ENCODE data around the gene TMIGD1. TPM values are rescaled to one million over a fixed set of nuclear protein-coding genes. Genes with fewer than 3 reads are reported as not detected.

TMIGD1 gene
- polyA plus RNA-seq, 1 donor (not counting 4 experiments of a cell fraction or from before 2014, with no cell fraction given) = not detected

DNA sequence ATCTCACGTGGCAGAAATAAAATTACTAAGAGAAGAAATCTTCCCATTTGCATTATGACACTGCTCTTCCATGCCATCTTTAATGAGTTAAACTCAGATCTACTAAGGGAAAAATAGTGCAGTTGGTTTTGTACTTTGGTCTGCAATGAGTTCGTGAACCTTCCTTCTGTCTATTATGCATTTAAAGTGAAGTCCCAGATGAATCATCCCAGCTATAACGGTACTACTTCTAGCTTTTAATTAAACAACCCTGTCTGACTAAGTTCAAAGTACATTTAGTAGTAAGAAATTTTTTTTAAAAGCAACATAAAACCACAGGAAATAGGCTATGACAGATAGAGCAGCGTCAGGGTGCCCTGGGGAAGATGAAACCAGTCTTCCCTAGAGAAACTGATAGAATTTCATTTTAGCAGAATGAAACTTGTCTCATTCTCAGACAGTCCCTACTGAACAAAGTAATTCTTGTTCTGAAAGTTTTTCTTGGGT, 1.8 kb downstream of the TMIGD1 start:
- dilution Hi-C loops (cut with MboI; ENCODE audit: extremely low pct_ligation_motif_present, low sequenced_read_pairs) = no loop called here
- H3K4me2 ChIP-seq (ENCODE audit: control insufficient read depth, extremely low read depth, insufficient read depth, low read depth, low read length) = peak overlapping the region; percentile 51
- DNase-seq (ENCODE audit: low read depth, low spot score) (no peak), FAIRE-seq (no peak)
- peaks cover 6% of the 10 kb centered on the region for H3K27me3 ChIP-seq (ENCODE audit: control insufficient read depth, extremely low read depth, insufficient read depth, low read length)
- no peaks in the 10 kb centered on the region for H4K20me1 ChIP-seq (ENCODE audit: control insufficient read depth, extremely low read depth, insufficient read depth, low read length)
- H3K4me1 ChIP-seq (ENCODE audit: control insufficient read depth, extremely low read depth, insufficient read depth, low read length) = peaks cover 29% of the 10 kb centered on the region
- H3K79me2 ChIP-seq (ENCODE audit: control insufficient read depth, insufficient read depth, low read length) = no peaks in the 10 kb centered on the region
- no peak overlapping the region for H2AFZ ChIP-seq (ENCODE audit: control insufficient read depth, low read length)
- H3K36me3 ChIP-seq (ENCODE audit: control insufficient read depth in 2 of 2, extremely low read depth in 1 of 2, insufficient read depth in 2 of 2, low read length in 2 of 2) = no peaks in the 10 kb centered on the region
- no peaks in the 10 kb centered on the region for H3K9me1 ChIP-seq (ENCODE audit: control insufficient read depth, extremely low read depth, insufficient read depth, low read length)
- no peaks in the 10 kb centered on the region for H3K9me3 ChIP-seq (ENCODE audit: control insufficient read depth, low read depth, low read length)
- H3K4me3 ChIP-seq (ENCODE audit: control insufficient read depth in 2 of 3, extremely low read depth in 1 of 3, insufficient read depth in 2 of 3, low read depth in 1 of 3, low read length in 3 of 3) = no peak overlapping the region
- TF ChIP-seq, protein P1, sequence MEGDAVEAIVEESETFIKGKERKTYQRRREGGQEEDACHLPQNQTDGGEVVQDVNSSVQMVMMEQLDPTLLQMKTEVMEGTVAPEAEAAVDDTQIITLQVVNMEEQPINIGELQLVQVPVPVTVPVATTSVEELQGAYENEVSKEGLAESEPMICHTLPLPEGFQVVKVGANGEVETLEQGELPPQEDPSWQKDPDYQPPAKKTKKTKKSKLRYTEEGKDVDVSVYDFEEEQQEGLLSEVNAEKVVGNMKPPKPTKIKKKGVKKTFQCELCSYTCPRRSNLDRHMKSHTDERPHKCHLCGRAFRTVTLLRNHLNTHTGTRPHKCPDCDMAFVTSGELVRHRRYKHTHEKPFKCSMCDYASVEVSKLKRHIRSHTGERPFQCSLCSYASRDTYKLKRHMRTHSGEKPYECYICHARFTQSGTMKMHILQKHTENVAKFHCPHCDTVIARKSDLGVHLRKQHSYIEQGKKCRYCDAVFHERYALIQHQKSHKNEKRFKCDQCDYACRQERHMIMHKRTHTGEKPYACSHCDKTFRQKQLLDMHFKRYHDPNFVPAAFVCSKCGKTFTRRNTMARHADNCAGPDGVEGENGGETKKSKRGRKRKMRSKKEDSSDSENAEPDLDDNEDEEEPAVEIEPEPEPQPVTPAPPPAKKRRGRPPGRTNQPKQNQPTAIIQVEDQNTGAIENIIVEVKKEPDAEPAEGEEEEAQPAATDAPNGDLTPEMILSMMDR (optimal IDR thresholded peaks at IDR 0.05 in 1 of 3, IDR thresholded peaks at IDR 0.05 in 1 of 3, conservative IDR thresholded peaks at IDR 0.05 in 1 of 3; ENCODE audit: extremely low read depth in 1 of 3, insufficient read depth in 2 of 3, low read length in 3 of 3) = no peak
- TF ChIP-seq EZH2 (IDR thresholded peaks at IDR 0.05; ENCODE audit: low read length) = no peak
- no peak overlapping the region for H3K9ac ChIP-seq (ENCODE audit: control insufficient read depth, extremely low read depth, insufficient read depth, low read length)
- peak overlapping the region; percentile 25 for H3K27ac ChIP-seq (ENCODE audit: control insufficient read depth, insufficient read depth, low read length)

DNA sequence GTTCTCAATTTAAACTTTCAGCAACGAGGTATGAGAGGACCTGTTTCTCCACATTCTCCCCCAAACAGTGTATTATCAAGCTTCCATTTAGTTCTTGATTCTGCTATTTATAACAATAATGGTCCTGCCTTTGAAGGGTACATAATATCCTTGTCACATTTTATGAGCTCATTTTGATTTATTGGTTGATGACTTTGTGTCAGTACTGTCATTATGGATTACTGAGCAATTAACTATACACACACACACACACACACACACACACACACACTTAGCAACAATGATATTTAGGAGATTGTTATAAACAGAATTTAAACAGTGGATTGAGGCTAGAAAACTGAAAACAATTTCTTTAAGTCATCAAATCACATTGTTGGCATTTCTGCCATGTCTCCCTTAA, 7.0 kb downstream of the TMIGD1 start:
- Histone ChIP-seq H3K36me3 (ENCODE audit: control insufficient read depth in 2 of 2, extremely low read depth in 1 of 2, insufficient read depth in 2 of 2, low read length in 2 of 2) (no peaks in the 10 kb centered on the region), H3K4me2 (ENCODE audit: control insufficient read depth, extremely low read depth, insufficient read depth, low read depth, low read length) (no peak overlapping the region), H3K9ac (ENCODE audit: control insufficient read depth, extremely low read depth, insufficient read depth, low read length) (no peak overlapping the region), H4K20me1 (ENCODE audit: control insufficient read depth, extremely low read depth, insufficient read depth, low read length) (no peaks in the 10 kb centered on the region), H3K27me3 (ENCODE audit: control insufficient read depth, extremely low read depth, insufficient read depth, low read length) (peaks cover 26% of the 10 kb centered on the region), H3K4me3 (ENCODE audit: control insufficient read depth in 2 of 3, extremely low read depth in 1 of 3, insufficient read depth in 2 of 3, low read depth in 1 of 3, low read length in 3 of 3) (no peak overlapping the region), H3K9me3 (ENCODE audit: control insufficient read depth, low read depth, low read length) (no peaks in the 10 kb centered on the region), H3K27ac (ENCODE audit: control insufficient read depth, insufficient read depth, low read length) (no peak overlapping the region), H2AFZ (ENCODE audit: control insufficient read depth, low read length) (no peak overlapping the region), H3K79me2 (ENCODE audit: control insufficient read depth, insufficient read depth, low read length) (no peaks in the 10 kb centered on the region), H3K4me1 (ENCODE audit: control insufficient read depth, extremely low read depth, insufficient read depth, low read length) (peaks cover 18% of the 10 kb centered on the region), H3K9me1 (ENCODE audit: control insufficient read depth, extremely low read depth, insufficient read depth, low read length) (no peaks in the 10 kb centered on the region)
- TF ChIP-seq, protein P1 (optimal IDR thresholded peaks at IDR 0.05 in 1 of 3, IDR thresholded peaks at IDR 0.05 in 1 of 3, conservative IDR thresholded peaks at IDR 0.05 in 1 of 3; ENCODE audit: extremely low read depth in 1 of 3, insufficient read depth in 2 of 3, low read length in 3 of 3) = no peak
- TF ChIP-seq EZH2 (IDR thresholded peaks at IDR 0.05; ENCODE audit: low read length) = no peak
- FAIRE-seq (no peak), DNase-seq (ENCODE audit: low read depth, low spot score) (no peak)
- dilution Hi-C loops (cut with MboI; ENCODE audit: extremely low pct_ligation_motif_present, low sequenced_read_pairs) = loop anchor here (10.0 kb wide), 1 partner anchor 132 kb away; no protein-coding TSS in a partner anchor

All from keratinocyte (primary cell).